GM06990 (cell line): Measurements from ENCODE around the gene MGAT5B.

Experiments used
- DNase-seq: peaks from one replicate; pipeline ENCODE4 v3.0.0-alpha.2; 2011; ENCODE audit not compliant: insufficient read length; ENCODE audit errors: extremely low read depth
- H3K27me3 ChIP-seq: replicated peaks from 2 replicates; pipeline ENCODE4 v1.6.0; 2011; ENCODE audit warnings: low read length; ENCODE audit not compliant: control insufficient read depth, insufficient read depth
- H3K36me3 ChIP-seq: 2 replicates; pipeline ENCODE4 v1.5.1; 2011; ENCODE audit warnings: low read length; ENCODE audit not compliant: control insufficient read depth, insufficient read depth
- H3K4me3 ChIP-seq: replicated peaks from 2 replicates; pipeline ENCODE4 v1.5.1; 2011; ENCODE audit warnings: low read depth, mild to moderate bottlenecking, control low read depth, low read length
- CTCF ChIP-seq: IDR thresholded peaks from 2 replicates; pipeline ENCODE4 v1.5.1; 2011; ENCODE audit warnings: low read length, control low read depth, mild to moderate bottlenecking, inconsistent platforms; ENCODE audit not compliant: insufficient read depth, poor library complexity, severe bottlenecking

The MGAT5B gene

GRCh38 chr17:76909971-76910760, 42.0 kb downstream of the MGAT5B start:
- no peak for TF ChIP-seq CTCF
- DNase-seq = no peak
- Histone ChIP-seq H3K27me3 (no peaks in the 10 kb centered on the region; the same call in 1 of the 2 replicates), H3K36me3 (no peaks in the 10 kb centered on the region), H3K4me3 (no peak overlapping the region)

GRCh38 chr17:76911299-76912017, 43.3 kb downstream of the MGAT5B start:
- TF ChIP-seq CTCF = no peak
- Histone ChIP-seq H3K4me3 (no peak overlapping the region), H3K27me3 (no peaks in the 10 kb centered on the region), H3K36me3 (no peaks in the 10 kb centered on the region)
- no peak for DNase-seq

GRCh38 chr17:76912421-76913164, 44.4 kb downstream of the MGAT5B start:
- no peak for DNase-seq
- TF ChIP-seq CTCF = no peak
- Histone ChIP-seq H3K4me3 (no peak overlapping the region), H3K27me3 (no peaks in the 10 kb centered on the region), H3K36me3 (no peaks in the 10 kb centered on the region)

GRCh38 chr17:76914937-76915336, 46.7 kb downstream of the MGAT5B start:
- no peak for TF ChIP-seq CTCF
- Histone ChIP-seq H3K4me3 (no peak overlapping the region), H3K27me3 (no peaks in the 10 kb centered on the region), H3K36me3 (no peaks in the 10 kb centered on the region)
- no peak for DNase-seq

- no peak for DNase-seq
- no peak overlapping the region for H3K4me3 ChIP-seq
- TF ChIP-seq CTCF = no peak
- H3K36me3 ChIP-seq = no peaks in the 10 kb centered on the region
- no peaks in the 10 kb centered on the region; the same call in 1 of the 2 replicates for H3K27me3 ChIP-seq
Observed at GRCh38 chr17:76915840-76916510, 47.8 kb downstream of the MGAT5B start.
